ENCODE measurements around the gene SLC9A7. TPM values are rescaled to one million over a fixed set of nuclear protein-coding genes. Genes with fewer than 3 reads are reported as not detected.

SLC9A7 gene
- total and polyA plus RNA-seq, 2 donors (not counting 3 experiments of a cell fraction or from before 2014, with no cell fraction given): 4.6 to 7.5 TPM

- Histone ChIP-seq H3K79me2 (ENCODE audit: control insufficient read depth, insufficient read depth, low read length) (no peaks in the 10 kb centered on the region), H3K4me2 (ENCODE audit: insufficient read depth, low read length) (no peak overlapping the region), H3K27me3 (ENCODE audit: control insufficient read depth in 2 of 2, insufficient read depth in 2 of 2, low read length in 2 of 2) (no peaks in the 10 kb centered on the region), H4K20me1 (replicated peaks; ENCODE audit: control insufficient read depth, extremely low read depth, insufficient read depth, low read length) (no peaks in the 10 kb centered on the region), H3K4me3 (replicated peaks in 1 of 3; ENCODE audit: insufficient read depth in 1 of 3, low read depth in 1 of 3, low read length in 3 of 3) (no peak overlapping the region), H3K9me1 (replicated peaks; ENCODE audit: control insufficient read depth, extremely low read depth, insufficient read depth, low read length) (no peaks in the 10 kb centered on the region), H3K9ac (replicated peaks; ENCODE audit: extremely low read depth, insufficient read depth, low read length) (no peak overlapping the region), H3K4me1 (ENCODE audit: control insufficient read depth, extremely low read depth, insufficient read depth, low read length) (no peaks in the 10 kb centered on the region), H3K36me3 (ENCODE audit: control insufficient read depth in 2 of 2, extremely low read depth in 1 of 2, insufficient read depth in 2 of 2, low read length in 2 of 2) (no peaks in the 10 kb centered on the region), H2AFZ (ENCODE audit: low read depth, low read length) (no peak overlapping the region), H3K9me3 (replicated peaks; ENCODE audit: control insufficient read depth, insufficient read depth, low read length) (no peaks in the 10 kb centered on the region), H3K27ac (ENCODE audit: insufficient read depth, low read depth, low read length) (no peak overlapping the region)
- DNase-seq (ENCODE audit: low read depth, low spot score) (no peak), FAIRE-seq (no peak)
- ChIA-PET CTCF (no interaction called here), POLR2A (no interaction called here)
- dilution Hi-C loops (cut with MboI; ENCODE audit: extremely low pct_ligation_motif_present, low sequenced_read_pairs): no loop called here
- no peak for TF ChIP-seq MYC (IDR thresholded peaks at IDR 0.05; ENCODE audit: low read depth, low read length)
- no peak for TF ChIP-seq JUN (IDR thresholded peaks at IDR 0.05; ENCODE audit: borderline replicate concordance, insufficient read depth, insufficient read length, low read depth)
- no peak for TF ChIP-seq GATA2 (IDR thresholded peaks at IDR 0.05; ENCODE audit: insufficient read depth, insufficient read length, low read depth, low read length)
- TF ChIP-seq MAX (IDR thresholded peaks at IDR 0.05; ENCODE audit: insufficient read depth, insufficient read length): no peak
- TF ChIP-seq POLR2A (IDR thresholded peaks at IDR 0.05; ENCODE audit: low read depth, low read length): no peak
- TF ChIP-seq CTCF (IDR thresholded peaks at IDR 0.05; ENCODE audit: extremely low read depth in 1 of 2, insufficient read depth in 1 of 2, low read depth in 1 of 2, low read length in 2 of 2): no peak
- no peak for TF ChIP-seq POLR2AphosphoS5 (IDR thresholded peaks at IDR 0.05; ENCODE audit: insufficient read depth, low read depth, low read length)
- TF ChIP-seq EZH2 (IDR thresholded peaks at IDR 0.05; ENCODE audit: borderline replicate concordance, low read depth, low read length, severe bottlenecking): no peak
- no peak for TF ChIP-seq FOS (IDR thresholded peaks at IDR 0.05; ENCODE audit: borderline replicate concordance, insufficient read depth, low read length)
- intact Hi-C loops (cut with micrococcal nuclease): no loop called here
- BruUV-seq (replicated peaks): no TSS peak
These were observed 82.2 kb downstream of the SLC9A7 start for GRCh38 chrX:46676399-46677356.
